Retinal pigment epithelial cell (primary cell): ENCODE results near the gene NXN.

Experiments used
- DNase-seq: peaks from one replicate; pipeline ENCODE4 v3.0.0-alpha.2; 2010; ENCODE audit warnings: low read depth
- H3K4me3 ChIP-seq: 2 replicates; pipeline ENCODE4 v1.5.1; 2011; ENCODE audit warnings: mild to moderate bottlenecking, low read length, control low read depth, moderate library complexity
- TF ChIP-seq, protein P1 (sequence below): conservative IDR thresholded peaks from 2 replicates; pipeline ENCODE4 v1.5.1; 2011; ENCODE audit warnings: low read depth, low read length, control low read depth, inconsistent platforms

The NXN gene

GRCh38 chr17:951325-952132 is 28.0 kb downstream of the NXN start:
- TF ChIP-seq, protein P1, sequence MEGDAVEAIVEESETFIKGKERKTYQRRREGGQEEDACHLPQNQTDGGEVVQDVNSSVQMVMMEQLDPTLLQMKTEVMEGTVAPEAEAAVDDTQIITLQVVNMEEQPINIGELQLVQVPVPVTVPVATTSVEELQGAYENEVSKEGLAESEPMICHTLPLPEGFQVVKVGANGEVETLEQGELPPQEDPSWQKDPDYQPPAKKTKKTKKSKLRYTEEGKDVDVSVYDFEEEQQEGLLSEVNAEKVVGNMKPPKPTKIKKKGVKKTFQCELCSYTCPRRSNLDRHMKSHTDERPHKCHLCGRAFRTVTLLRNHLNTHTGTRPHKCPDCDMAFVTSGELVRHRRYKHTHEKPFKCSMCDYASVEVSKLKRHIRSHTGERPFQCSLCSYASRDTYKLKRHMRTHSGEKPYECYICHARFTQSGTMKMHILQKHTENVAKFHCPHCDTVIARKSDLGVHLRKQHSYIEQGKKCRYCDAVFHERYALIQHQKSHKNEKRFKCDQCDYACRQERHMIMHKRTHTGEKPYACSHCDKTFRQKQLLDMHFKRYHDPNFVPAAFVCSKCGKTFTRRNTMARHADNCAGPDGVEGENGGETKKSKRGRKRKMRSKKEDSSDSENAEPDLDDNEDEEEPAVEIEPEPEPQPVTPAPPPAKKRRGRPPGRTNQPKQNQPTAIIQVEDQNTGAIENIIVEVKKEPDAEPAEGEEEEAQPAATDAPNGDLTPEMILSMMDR: no peak
- peak overlapping the region; percentile 7 for H3K4me3 ChIP-seq
- peak; percentile 76 for DNase-seq

GRCh38 chr17:949623-950303 is 29.8 kb downstream of the NXN start:
- no peak overlapping the region for H3K4me3 ChIP-seq
- TF ChIP-seq, protein P1: no peak
- no peak for DNase-seq

DNA sequence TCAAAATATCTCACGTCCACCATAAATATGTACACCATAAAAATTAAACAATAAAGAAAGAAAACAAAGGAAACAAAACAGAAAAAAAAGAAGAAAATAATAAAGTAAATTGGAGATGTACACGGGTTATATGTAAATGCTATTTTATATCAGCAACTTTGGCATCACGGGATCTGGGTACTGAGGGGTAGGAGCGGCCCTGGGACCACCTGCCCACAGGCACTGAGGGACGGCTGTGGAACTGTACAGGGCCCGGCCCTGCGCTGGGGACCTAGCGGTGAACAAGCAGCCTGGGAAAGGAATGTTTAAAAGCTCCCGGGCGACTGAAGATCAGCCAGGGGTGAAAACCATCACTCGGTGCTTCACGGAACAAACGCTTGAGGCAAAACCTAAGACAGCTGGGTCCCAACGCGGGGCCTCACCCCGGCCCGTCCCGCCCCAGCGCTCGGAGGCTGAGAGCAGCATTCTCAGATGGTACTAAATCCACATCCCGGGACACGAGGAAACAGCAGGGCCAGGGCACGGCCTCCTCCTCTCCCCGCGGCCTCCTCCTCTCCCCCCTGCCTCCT is 31.2 kb downstream of the NXN start:
- no peak overlapping the region for H3K4me3 ChIP-seq
- TF ChIP-seq, protein P1: no peak
- DNase-seq: no peak

DNA sequence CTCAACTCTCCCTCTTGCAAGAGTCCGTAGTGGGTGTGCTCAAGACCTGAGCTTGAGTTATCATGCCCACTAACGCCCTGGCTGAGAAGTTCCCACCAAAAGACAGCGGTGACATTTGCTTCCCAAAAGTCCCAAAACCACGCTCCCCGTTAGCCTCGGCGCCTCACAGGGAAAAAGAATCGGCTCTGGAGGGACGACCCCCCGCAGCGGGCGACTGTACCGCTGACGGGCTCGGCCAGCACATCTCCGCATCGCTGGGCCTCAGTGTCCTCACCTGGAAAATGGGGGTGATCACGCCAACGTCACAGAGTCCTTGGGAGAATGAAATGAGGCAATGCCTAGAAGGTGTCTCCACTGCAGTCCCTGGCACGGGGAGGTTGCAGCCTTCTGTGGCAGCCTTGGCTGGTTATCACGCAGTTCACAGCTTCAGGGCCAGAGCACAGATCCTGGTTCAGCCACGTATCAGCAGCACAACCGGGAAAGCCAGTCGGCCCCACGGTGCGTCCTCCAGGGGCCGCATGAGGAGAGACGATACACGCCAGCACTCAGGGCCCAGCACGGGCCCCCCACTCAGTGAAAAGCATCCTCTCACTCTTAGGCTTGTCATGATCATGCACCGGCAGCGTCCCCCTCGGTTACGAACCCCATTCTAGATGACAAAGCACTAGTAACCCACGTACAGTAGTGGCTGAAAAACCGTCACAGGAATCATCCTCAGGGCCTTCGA is 32.9 kb downstream of the NXN start:
- TF ChIP-seq, protein P1: no peak
- DNase-seq: no peak
- H3K4me3 ChIP-seq: no peak overlapping the region

DNA sequence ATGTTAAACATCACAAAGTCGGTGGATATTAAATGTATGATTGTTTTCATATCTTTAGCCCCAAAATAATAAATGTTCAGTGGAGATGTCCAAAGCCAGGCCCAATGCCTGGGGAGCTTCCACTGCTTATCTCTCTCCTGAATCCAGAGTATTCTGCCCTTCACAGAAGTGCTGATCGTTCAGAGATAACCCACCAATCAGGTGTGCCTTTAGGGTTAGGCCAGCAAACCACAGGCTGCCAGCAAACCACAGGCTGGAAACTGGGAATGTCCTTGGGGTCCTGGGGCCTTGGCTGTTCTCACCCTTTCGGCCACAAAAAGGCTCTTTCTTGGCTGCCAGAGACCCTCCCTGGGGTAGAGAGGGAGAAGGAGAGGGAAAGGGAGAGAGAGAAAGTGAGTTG is 33.9 kb downstream of the NXN start:
- DNase-seq: no peak
- TF ChIP-seq, protein P1: no peak
- H3K4me3 ChIP-seq: no peak overlapping the region

DNA sequence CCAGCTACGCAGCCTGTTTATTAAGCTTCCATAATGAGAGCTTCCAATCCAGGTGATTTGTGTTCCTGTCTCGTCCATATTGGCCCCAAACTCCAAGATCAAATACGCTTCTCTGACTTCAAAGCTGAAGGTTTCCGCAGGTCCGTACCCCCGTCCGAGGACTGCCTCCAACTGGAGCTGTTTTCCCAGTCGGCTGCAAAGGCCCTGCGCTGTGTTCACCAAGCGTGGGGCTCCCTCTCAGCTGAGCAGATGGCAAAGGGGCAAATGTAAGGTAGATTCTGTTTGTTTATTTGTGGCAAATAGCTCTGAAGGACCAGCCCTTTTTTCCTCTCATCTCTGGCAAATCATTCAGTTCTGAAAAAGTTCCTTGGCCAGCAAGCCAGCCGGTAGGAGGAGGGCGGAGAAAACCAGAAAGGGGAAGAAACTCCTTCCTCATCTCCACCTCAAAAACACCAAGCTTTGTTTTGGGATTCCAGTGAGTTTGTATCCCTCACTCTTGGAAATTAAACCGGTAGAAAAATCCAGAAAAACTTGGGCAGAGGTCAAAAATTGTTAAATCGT is 35.2 kb downstream of the NXN start:
- no peak overlapping the region for H3K4me3 ChIP-seq
- TF ChIP-seq, protein P1: no peak
- no peak for DNase-seq
